NOMO-1 treated with DMSO at 0.1 percent for 48 hours (cell line): ENCODE measurements around the gene TPD52L2.
A peak's percentile ranks its signal among the peaks of the same experiment; 100 is the strongest.
"Not testable (repeated sequence)": the region's sequence is repeated elsewhere in the genome, so short reads cannot be mapped to it uniquely, and the experiment has no call there.

Experiments
- DNase-seq: peaks from one replicate; lab custom pipeline; 2025; ENCODE audit not compliant: unreplicated experiment; lab: John Stamatoyannopoulos, UW

The TPD52L2 gene

GRCh38 chr20:63855363-63856097 is 9.5 kb upstream of the TPD52L2 start:
- no peak for DNase-seq

- no peak for DNase-seq
Measured at GRCh38 chr20:63856098-63856511, 9.0 kb upstream of the TPD52L2 start.

- DNase-seq = no peak
Measured at GRCh38 chr20:63857764-63858392, 7.2 kb upstream of the TPD52L2 start.

GRCh38 chr20:63858393-63859165 is 6.5 kb upstream of the TPD52L2 start:
- no peak for DNase-seq

GRCh38 chr20:63859166-63859699 is 5.8 kb upstream of the TPD52L2 start:
- DNase-seq = no peak

- DNase-seq = peak; percentile 74
Measured at GRCh38 chr20:63860325-63861051, 4.6 kb upstream of the TPD52L2 start.

- no peak for DNase-seq
Measured at GRCh38 chr20:63861365-63861934, 3.6 kb upstream of the TPD52L2 start, which contains the start of gene ABHD16B. TSS of gene ABHD16B (plus strand) at chr20:63861498. CDS start at chr20:63861541, 43 bp downstream.

- no peak for DNase-seq
Measured at GRCh38 chr20:63861981-63862901, 2.8 kb upstream of the TPD52L2 start.

GRCh38 chr20:63863021-63863797 is 1.9 kb upstream of the TPD52L2 start:
- no peak for DNase-seq

- peak; percentile 94 for DNase-seq
Measured at GRCh38 chr20:63863798-63864544, 1.1 kb upstream of the TPD52L2 start.

GRCh38 chr20:63864545-63864977 is 509 bp upstream of the TPD52L2 start:
- DNase-seq = no peak

GRCh38 chr20:63867042-63867441 is 2.0 kb downstream of the TPD52L2 start:
- DNase-seq = not testable (repeated sequence)

GRCh38 chr20:63868264-63868663 is 3.2 kb downstream of the TPD52L2 start:
- DNase-seq = no peak

- DNase-seq = peak; percentile 96
Measured at GRCh38 chr20:63873477-63873971, 8.5 kb downstream of the TPD52L2 start.

GRCh38 chr20:63874241-63874640 is 9.2 kb downstream of the TPD52L2 start:
- DNase-seq = not testable (repeated sequence)

- no peak for DNase-seq
Measured at GRCh38 chr20:63876489-63877036, 11.5 kb downstream of the TPD52L2 start.

GRCh38 chr20:63877755-63878470 is 12.8 kb downstream of the TPD52L2 start:
- no peak for DNase-seq
